Measurements from ENCODE around the gene GRM4.
"Not testable (repeated sequence)": the region's sequence is repeated elsewhere in the genome, so short reads cannot be mapped to it uniquely, and the experiment has no call there.

Gene GRM4

GRCh38 chr6:34061348-34061747, 84.5 kb downstream of the GRM4 start:
- DNase-seq = no peak

GRCh38 chr6:34059914-34060313, 86.0 kb downstream of the GRM4 start:
- DNase-seq = no peak

DNA sequence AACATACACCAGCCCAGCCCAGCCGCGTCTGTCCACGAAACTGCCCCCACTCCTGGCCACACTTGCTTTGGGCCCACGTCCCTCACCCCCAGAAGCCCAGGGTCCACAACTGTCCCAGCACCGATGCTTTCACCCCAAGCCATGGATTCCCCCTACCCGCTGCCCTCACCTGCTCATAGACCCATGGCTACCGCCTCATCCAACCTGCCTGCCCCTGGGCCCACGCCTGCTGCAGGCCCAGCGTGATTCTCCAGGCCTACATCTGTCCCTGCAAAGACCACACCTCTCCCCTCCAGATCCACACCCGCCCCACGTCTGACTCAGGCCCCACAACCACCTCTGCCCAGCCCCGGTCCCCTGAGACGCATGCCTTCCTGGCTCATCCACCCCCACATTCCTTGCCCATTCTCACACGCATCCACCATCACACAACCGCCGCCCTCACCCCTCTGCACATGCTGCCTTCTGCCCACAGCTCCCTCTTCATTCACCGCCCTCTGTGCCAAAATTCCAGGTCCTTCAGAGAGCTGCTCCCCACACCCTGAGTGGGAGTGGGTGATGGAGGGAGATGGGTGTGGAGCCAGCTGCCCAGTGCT, 86.7 kb downstream of the GRM4 start:
- DNase-seq = no peak

- no peak for DNase-seq
Observed at GRCh38 chr6:34057790-34058189, 88.1 kb downstream of the GRM4 start.

DNA sequence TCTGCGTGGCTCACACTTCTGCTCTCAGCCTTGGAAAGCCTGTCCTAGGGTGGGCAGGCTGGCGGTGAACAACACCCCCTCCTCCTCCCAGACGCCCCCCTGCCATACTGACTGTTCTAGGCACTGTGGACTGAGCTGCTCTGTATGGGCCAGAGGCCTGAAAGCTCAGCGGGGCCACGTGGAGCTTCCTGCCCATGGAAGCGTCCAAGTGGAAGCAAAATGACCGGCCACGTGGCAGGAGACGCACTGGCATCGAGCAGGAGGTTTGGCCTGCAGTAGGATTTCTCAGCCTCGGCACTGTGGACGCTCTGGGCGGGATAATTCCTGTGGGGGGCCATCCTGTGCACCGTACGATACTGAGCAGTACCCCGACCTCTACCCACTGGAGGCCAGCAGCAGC, 88.7 kb downstream of the GRM4 start:
- no peak for DNase-seq

- peak in 1 of 3 experiments; percentile 82 for DNase-seq
Observed at GRCh38 chr6:34056305-34057108, 89.4 kb downstream of the GRM4 start.

GRCh38 chr6:34055223-34055933, 90.5 kb downstream of the GRM4 start:
- DNase-seq = peak; percentile 55 to 78 (median 78)

DNA sequence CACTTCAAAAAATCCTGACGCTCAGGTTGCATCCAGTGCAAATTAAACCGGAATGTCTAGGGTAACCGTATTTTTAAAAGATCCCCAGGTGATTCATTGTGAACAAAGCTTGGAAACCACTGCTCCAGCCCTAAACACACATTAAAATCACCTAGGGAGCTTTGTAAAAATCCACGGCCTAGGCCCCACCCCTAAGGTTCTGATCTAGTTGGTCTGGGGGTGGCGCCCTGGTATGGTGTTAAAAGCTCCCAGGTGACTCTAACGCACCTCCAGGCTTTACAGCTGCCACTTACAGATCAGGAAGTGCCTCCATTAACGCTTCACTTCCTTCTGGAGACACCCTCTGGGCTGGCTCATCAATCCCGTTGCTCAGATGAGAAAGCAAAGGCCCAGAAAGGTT, 92.2 kb downstream of the GRM4 start:
- peak; percentile 54 to 89 (median 81) for DNase-seq

GRCh38 chr6:34052918-34053608, 92.8 kb downstream of the GRM4 start:
- DNase-seq = no peak

GRCh38 chr6:34052071-34052825, 93.6 kb downstream of the GRM4 start:
- no peak for DNase-seq

DNA sequence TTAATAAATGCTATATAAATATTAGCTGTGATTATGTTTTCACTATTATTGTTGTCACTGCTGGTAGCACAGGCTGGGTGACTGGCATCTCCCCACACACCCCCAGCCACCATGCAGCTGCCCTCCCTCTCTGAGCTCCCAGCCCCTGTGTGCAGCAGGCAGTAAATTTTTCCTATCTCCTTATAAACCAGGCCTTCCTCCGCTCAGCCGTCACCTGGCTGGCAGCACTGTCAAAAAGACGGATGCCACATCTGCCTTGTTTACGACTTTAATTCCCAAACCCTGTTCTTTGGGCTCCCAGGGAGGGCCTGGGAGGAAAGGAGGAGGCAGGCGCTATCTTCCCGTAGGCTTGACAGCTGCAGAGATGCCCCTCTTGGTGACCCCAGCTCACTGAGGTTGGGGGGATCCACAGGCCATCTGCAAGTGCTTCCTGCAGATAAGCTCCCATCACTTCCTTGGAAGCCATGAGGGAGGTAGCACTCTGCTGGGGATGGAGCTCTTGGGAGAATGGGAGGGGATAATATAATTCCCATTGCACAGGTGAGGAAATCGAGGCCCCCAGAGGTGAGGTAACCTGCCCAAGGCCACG, 94.5 kb downstream of the GRM4 start:
- DNase-seq = peak in 2 of 3 experiments; percentile 13 to 59

GRCh38 chr6:34050691-34051090, 95.2 kb downstream of the GRM4 start:
- no peak for DNase-seq

DNA sequence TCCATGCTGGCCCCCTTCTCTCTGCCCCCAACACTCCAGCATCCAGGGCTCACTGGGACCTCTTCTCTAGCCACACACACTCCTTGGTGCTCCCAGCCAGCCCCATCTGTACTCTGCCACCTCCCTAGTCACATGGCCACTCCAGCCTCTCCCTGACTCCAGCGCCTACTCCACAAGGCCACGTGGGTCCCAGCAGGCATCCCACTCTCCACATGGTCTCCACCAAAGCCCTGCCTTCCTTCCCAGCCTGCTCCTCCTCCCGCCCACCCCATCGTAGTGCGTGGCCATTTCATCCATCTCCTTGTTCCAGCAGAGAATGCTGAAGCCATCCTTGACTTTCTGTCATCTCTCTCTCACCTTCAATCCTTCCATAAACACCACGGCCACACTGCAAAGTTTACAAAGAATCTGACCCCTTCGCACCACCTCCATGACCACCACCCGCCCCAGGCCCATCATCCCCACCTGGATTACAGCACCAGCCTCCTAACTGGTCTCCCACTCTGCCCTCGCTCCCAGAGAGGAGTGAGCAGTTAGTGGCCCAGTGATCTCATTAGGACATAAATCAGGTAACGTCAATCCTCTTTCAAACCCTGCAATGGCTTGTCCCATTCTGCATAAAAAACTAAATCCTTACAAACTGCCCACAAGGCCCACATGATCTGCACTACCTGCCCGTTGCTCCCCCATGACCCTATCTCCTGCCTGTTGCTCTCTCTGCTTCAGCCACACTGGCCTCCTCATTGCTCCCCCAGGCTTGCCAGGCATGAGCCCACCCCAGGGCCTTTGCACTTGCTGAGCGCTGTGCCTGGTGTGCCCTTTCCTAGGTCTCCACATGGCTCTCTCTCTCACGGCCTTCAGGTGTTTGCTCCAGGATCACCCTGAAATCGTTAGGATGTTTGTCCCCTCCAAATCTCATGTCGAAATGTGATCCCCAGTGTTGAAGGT, 96.2 kb downstream of the GRM4 start:
- DNase-seq = peak in 1 of 3 experiments; percentile 41

DNA sequence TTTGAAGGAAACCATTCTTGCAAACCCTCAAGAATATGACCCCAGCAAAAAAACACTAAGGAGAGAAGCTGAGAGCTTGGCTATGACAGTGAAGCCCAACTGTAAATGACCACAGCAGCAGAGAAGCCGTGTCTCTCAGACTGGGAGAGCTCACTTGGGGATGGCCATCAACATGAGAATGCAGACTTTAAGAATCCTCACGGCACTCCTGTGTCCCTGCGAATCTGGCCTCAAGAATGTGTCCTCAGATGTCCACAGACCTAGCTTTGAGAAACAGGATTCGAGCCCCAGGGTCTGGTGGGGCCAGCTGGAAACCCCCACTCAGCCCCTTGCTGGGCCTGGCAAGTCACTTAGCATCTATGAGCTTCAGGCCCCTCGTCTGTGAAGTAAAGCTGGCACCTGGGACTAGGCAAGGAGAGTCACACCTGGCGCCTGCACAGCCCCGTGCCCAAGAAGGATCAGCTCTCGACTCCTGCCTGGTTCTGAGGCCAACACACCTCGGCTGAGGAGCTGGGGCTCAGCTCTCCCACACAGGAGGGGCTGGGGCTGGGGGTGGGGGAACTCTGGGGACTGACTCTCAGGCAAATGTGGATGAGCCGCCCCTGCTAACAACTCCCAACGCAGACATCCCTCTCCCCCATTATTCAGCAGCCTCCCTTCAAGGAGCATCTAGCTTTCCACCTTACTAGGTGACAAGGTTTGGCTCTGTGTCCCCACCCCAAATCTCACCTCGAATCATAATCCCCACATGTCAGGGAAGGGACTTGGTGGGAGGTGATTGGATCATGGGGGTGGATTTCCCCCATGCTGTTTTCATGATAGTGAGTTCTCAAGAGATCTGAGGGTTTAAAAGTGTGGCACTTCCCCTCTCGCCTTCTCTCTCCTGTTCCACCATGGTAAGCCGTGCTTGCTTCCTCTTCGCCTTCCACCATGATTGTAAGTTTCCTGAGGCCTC, 97.7 kb downstream of the GRM4 start:
- no peak for DNase-seq

- no peak for DNase-seq
Observed at GRCh38 chr6:34046617-34047016, 99.3 kb downstream of the GRM4 start.

- peak in 1 of 3 experiments; percentile 27 for DNase-seq
Observed at GRCh38 chr6:34045771-34046170, 100.1 kb downstream of the GRM4 start.

DNA sequence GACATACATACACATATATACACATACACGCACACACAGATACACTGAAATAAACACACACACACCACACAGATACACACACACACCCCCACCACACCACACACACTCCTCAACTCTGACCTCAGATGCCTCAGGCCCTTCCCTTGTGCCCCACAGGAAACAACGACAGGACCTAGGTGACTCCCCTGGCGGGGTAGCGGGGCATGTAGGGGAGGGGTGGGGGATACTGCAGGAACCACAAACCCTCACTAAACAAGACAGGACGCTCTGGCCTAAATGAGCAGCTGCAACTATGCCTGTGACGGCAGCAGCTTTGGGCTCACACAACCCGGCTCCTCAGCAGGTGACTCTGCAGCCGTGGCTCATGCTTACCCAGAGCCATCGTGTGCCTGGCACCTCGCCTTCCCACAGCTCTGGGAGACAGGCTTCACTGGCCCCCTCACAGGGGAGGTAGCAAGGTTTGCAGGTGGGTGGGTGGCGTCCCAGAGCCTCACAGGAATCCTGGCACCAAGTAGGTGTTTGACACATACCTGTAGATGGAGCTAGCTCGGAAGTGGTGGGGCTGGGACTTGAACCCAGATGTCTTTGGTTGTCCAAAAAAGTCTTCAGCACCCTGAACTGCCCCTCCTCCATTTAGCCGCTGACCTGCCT, 100.8 kb downstream of the GRM4 start:
- DNase-seq = no peak

GRCh38 chr6:34043359-34043758, 102.5 kb downstream of the GRM4 start:
- DNase-seq = no peak

DNA sequence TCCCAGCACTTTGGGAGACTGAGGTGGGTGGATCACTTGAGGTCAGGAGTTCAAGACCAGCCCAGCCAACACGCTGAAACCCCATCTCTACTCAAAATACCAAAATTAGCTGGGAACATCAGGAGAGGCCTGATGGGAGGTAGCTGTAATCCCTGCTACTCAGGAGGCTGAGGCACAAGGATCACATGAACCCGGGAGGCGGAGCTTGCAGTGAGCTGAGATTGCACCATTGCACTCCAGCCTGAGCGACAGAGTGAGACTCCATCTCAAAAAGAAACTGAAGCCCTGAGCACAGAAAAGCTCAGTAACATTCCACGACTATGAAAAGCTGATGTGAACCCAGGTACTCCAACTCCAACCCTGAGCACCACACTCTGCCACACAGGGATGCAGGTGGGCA, 103.9 kb downstream of the GRM4 start:
- not testable (repeated sequence) for DNase-seq
